Stomach (tissue), 4 donors: ENCODE data around the gene GJC3.

Source experiments
- EP300 ChIP-seq: sonication (generic); formaldehyde crosslinking; IDR thresholded peaks from one replicate; pipeline ENCODE4 v1.6.1; 2017; ENCODE audit warnings: antibody characterized with exemption
- POLR2A ChIP-seq, 4 donors: fragments of 450-650 bp; IDR thresholded peaks; one replicate each; pipeline ENCODE4 v1.6.1; 2016; ENCODE audit warnings: antibody characterized with exemption in 4 of 4, control low read depth in 2 of 4, mild to moderate bottlenecking in 1 of 4, moderate library complexity in 1 of 4
- POLR2AphosphoS5 ChIP-seq, 3 donors: sonication (generic); formaldehyde crosslinking; IDR thresholded peaks; one replicate each; pipeline ENCODE4 v1.6.1; 2016; ENCODE audit warnings: antibody characterized with exemption in 3 of 3
- TF ChIP-seq, protein P1 (sequence below), 7 experiments: fragments of 450-650 bp in 4 of 7; fragments of 200-600 bp in 3 of 7; sonication (generic) in 3 of 7; IDR thresholded peaks; one replicate each; pipeline ENCODE4 v1.5.1; 2016 to 2019; ENCODE audit warnings: antibody characterized with exemption in 7 of 7, control low read depth in 2 of 7, mild to moderate bottlenecking in 1 of 7

DNA sequence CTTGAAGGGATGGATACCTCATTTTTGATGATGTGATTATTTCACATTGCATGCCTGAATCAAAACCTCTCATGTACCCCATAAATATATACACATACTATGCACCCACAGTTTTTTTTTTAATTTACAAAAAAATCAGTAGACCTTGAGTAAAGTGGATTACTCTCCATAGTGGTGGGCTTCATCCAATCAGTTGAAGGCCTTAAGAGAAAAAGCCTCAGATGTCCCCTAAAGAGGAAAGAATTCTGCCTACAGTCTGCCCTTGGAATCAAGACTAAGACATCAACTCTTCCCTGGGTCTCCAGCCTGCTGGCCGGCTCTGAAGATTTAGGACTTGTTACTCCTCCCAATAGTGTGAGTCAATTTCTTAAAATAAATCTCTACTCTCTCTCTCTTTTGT, 45.3 kb upstream of the GJC3 start:
- TF ChIP-seq, protein P1, sequence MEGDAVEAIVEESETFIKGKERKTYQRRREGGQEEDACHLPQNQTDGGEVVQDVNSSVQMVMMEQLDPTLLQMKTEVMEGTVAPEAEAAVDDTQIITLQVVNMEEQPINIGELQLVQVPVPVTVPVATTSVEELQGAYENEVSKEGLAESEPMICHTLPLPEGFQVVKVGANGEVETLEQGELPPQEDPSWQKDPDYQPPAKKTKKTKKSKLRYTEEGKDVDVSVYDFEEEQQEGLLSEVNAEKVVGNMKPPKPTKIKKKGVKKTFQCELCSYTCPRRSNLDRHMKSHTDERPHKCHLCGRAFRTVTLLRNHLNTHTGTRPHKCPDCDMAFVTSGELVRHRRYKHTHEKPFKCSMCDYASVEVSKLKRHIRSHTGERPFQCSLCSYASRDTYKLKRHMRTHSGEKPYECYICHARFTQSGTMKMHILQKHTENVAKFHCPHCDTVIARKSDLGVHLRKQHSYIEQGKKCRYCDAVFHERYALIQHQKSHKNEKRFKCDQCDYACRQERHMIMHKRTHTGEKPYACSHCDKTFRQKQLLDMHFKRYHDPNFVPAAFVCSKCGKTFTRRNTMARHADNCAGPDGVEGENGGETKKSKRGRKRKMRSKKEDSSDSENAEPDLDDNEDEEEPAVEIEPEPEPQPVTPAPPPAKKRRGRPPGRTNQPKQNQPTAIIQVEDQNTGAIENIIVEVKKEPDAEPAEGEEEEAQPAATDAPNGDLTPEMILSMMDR (IDR thresholded peaks at IDR 0.05): no peak
- TF ChIP-seq POLR2AphosphoS5 (IDR thresholded peaks at IDR 0.05) (no peak), POLR2A (IDR thresholded peaks at IDR 0.05) (no peak), EP300 (no peak)
